A549 (cell line): ENCODE data around the gene RMND5B.

Experiments
- CTCF ChIP-seq: fragments of >200 bp; sonication (Bioruptor Twin); formaldehyde crosslinking; IDR thresholded peaks from 3 replicates; pipeline ENCODE4 v1.5.1; 2016
- KDM5A ChIP-seq: fragments of 200-600 bp; sonication (generic); IDR thresholded peaks from 2 replicates; pipeline ENCODE4 v1.6.1; 2016; ENCODE audit warnings: antibody characterized with exemption, mild to moderate bottlenecking

- TF ChIP-seq CTCF (no peak), KDM5A (no peak)
These were observed 27.2 kb upstream of the RMND5B start for GRCh38 chr5:178103612-178104011.
